Pancreas (tissue), 10 donors: ENCODE data around the gene KIAA1191. TPM values are rescaled to one million over a fixed set of nuclear protein-coding genes. Genes with fewer than 3 reads are reported as not detected.
"Not testable (repeated sequence)": the region's sequence is repeated elsewhere in the genome, so short reads cannot be mapped to it uniquely, and the experiment has no call there.

Experiments used
- ATAC-seq, 4 donors: fragments of 200-7000 bp; cut with Tn5 transposase; one replicate each; pipeline versions ENCODE4 v1.8.0 to v1.9.1; 2020; ENCODE audit warnings: mild to moderate bottlenecking in 4 of 4, moderate library complexity in 4 of 4
- DNase-seq, 6 donors: peaks; one replicate each; pipeline ENCODE4 v3.0.0-alpha.2; 2020
- FAIRE-seq: peaks from 2 replicates; lab custom pipeline; 2012; peaks lifted over from hg19 to GRCh38; lab: Jason Lieb, UNC
- H3K27ac ChIP-seq, 4 donors: fragments of 200-600 bp; sonication (generic); 1 replicate in 3 of 4; 2 replicates in 1 of 4; pipeline versions ENCODE4 v1.5.0 to v1.8.0; 2020
- H3K27me3 ChIP-seq, 4 donors: fragments of 200-600 bp; one replicate each; pipeline ENCODE4 v1.8.0; 2021
- H3K36me3 ChIP-seq, 3 donors: fragments of 200-600 bp; sonication (generic) in 1 of 3; one replicate each; pipeline versions ENCODE4 v1.5.0 to v1.8.0; 2020 to 2021
- H3K4me1 ChIP-seq, 3 donors: fragments of 200-600 bp; one replicate each; pipeline ENCODE4 v1.8.0; 2021
- H3K4me3 ChIP-seq, 4 donors: fragments of 200-600 bp; sonication (generic) in 2 of 4; one replicate each; pipeline versions ENCODE4 v1.5.0 to v1.8.0; 2020 to 2021
- H3K9me3 ChIP-seq, 4 donors: fragments of 200-600 bp; one replicate each; pipeline ENCODE4 v1.8.0; 2021
- CTCF ChIP-seq, 4 donors: fragments of 200-600 bp; sonication (generic) in 3 of 4; IDR thresholded peaks; one replicate each; pipeline versions ENCODE4 v1.5.0 to v1.8.0; 2021; ENCODE audit warnings: antibody characterized with exemption in 4 of 4
- WGBS, 2 donors: extraction: QIAGEN DNeasy Blood & Tissue Kit; methylation state at CpG; one replicate each; pipeline ENCODE4 v1.1.7; 2013; 5-methylcytosine and 5-hydroxymethylcytosine counted together
- intact Hi-C, 3 donors: fragments of 100-400 bp; cut with DNase I; formaldehyde crosslinking; loops; one replicate each; pipeline versions ENCODE4 v1.11.1 to v1.14.2; 2022
- microRNA-seq, 2 donors: library from miRNA; unstranded; fragments of <30 nt; microRNA quantifications; one replicate each; pipeline versions ENCODE4 to v1.1.0, GENCODE V29; 2019 to 2020
- polyA plus RNA-seq, 2 donors: library from polyadenylated mRNA; stranded (reverse); fragments of 200-250 nt; gene quantifications; one replicate each; pipeline ENCODE4 v1.2.3, GENCODE V29; 2013
- total RNA-seq, 6 donors: library from RNA; stranded (reverse); fragmentation: NEBNext Ultra II Directional in 4 of 6; extraction: Animal tissue kit (Norgen Biotek cat#: 25700) in 4 of 6; gene quantifications; one replicate each; pipeline versions ENCODE4 v1.2.1 to v1.2.4, GENCODE V29; 2021 to 2023
- donor health status: healthy with polysubstance abuse.
- donor health status: DM: no; HTN: no; CAD: no; lungs with moderate emphysema.
- donor health status: DM: no; HTN: no; CAD: no.
- donor health status: control.
- donor health status: control.
- donor health status: Bipolar disorder and iron deficiency.
- donor health status: DM: yes; HTN: yes; CAD: no.
- donor health status: DM: no; HTN: no; CAD: no.
- donor health status: DM: no; HTN: no; CAD: no.
- donor health status: DM: yes; HTN: yes; CAD: no.

KIAA1191 gene
- total and polyA plus RNA-seq, 8 donors: 28.7 to 58.5 (median 42.2) TPM

- no peak for ATAC-seq
- H3K9me3 ChIP-seq: no peaks in the 10 kb centered on the region
- H3K27me3 ChIP-seq: no peaks in the 10 kb centered on the region
- H3K36me3 ChIP-seq: peaks cover 0 to 24% (median 9%) of the 10 kb centered on the region in 3 donors
- no peak overlapping the region for H3K4me3 ChIP-seq
- 91 to 94% methylated on average over 3 of the region's 3 CpGs for WGBS, 2 donors
- no peak overlapping the region for H3K27ac ChIP-seq
- TF ChIP-seq CTCF (IDR thresholded peaks at IDR 0.05): no peak
- FAIRE-seq: no peak
- no peak for DNase-seq
- intact Hi-C loops: no loop called here
- no peaks in the 10 kb centered on the region for H3K4me1 ChIP-seq
These were observed 41.0 kb downstream of the KIAA1191 start for GRCh38 chr5:176320577-176320976.

GRCh38 chr5:176319827-176320554 is 41.6 kb downstream of the KIAA1191 start:
- FAIRE-seq (no peak), DNase-seq (no peak), ATAC-seq (no peak)
- Histone ChIP-seq H3K4me1 (no peaks in the 10 kb centered on the region), H3K36me3 (peaks cover 0 to 24% (median 9%) of the 10 kb centered on the region in 3 donors), H3K27me3 (no peaks in the 10 kb centered on the region), H3K27ac (no peak overlapping the region), H3K4me3 (no peak overlapping the region), H3K9me3 (no peaks in the 10 kb centered on the region)
- WGBS, 2 donors: 88 to 90% methylated on average over 9 of the region's 9 CpGs
- no peak for TF ChIP-seq CTCF (IDR thresholded peaks at IDR 0.05)
- intact Hi-C loops: no loop called here

DNA sequence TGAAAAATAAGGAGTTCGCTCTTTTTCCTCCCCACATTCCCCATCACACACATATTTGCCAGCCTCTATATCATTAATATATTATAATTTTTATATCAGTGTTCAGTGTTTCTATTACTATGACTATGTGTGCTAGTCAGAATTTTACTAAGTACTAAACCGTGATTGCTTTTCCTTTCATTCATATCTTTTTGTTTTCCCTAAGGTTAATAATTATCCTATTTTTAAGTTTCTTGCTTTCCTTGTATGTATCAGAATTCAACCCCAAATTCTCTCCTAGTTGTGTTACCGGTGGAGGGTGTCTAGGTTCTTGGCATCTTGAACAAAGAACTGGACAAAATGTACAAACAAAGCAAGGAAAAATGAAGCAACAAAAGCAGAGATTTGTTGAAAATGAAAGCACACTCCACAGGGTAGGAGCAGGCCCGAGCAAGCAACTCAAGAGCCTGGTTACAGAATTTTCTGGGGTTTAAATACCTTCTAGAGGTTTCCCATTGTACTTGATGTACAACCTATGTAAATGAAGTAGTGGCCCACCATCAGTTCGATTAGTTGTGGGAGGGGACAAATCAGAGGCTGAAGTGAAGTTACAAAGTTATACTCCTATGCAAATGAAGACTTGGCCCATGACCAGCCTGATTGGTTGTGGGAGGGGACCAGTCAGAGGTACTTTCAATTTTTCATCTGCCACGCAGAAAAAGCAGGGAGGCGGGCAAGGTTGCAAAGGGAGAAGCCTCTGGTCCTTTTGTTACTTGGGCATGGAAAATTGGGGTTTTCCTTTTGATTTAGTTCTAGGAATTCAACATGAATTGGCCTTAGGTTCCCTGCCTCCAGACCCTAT is 43.8 kb downstream of the KIAA1191 start:
- ATAC-seq (peak in 1 of 4 donors; percentile 12), FAIRE-seq (no peak), DNase-seq (no peak)
- whole genome bisulfite sequencing, 2 donors: 68 to 70% methylated on average over 7 of the region's 7 CpGs
- no peaks in the 10 kb centered on the region for H3K9me3 ChIP-seq
- intact Hi-C loops: no loop called here
- no peak for TF ChIP-seq CTCF (IDR thresholded peaks at IDR 0.05)
- H3K4me3 ChIP-seq: no peak overlapping the region
- no peaks in the 10 kb centered on the region for H3K27me3 ChIP-seq
- H3K27ac ChIP-seq: peak overlapping the region in 2 of 4 donors; percentile 34 to 46
- peaks cover 0 to 6% (median 5%) of the 10 kb centered on the region in 3 donors for H3K36me3 ChIP-seq
- H3K4me1 ChIP-seq: no peaks in the 10 kb centered on the region

DNA sequence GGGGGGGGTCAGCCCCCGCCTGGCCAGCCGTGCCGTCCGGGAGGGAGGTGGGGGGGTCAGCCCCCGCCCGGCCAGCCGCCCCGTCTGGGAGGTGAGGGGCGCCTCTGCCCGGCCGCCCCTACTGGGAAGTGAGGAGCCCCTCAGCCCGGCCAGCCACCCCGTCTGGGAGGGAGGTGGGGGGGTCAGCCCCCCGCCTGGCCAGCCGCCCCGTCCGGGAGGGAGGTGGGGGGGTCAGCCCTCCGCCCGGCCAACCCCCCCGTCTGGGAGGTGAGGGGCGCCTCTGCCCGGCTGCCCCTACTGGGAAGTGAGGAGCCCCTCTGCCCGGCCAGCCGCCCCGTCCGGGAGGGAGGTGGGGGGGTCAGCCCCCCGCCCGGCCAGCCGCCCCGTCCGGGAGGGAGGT is 56.2 kb downstream of the KIAA1191 start:
- H3K4me1 ChIP-seq, H3K4me3 ChIP-seq, ATAC-seq, intact Hi-C loops, H3K36me3 ChIP-seq, H3K27ac ChIP-seq, H3K9me3 ChIP-seq, H3K27me3 ChIP-seq, FAIRE-seq: not testable (repeated sequence)
- peak in 1 of 6 donors; percentile 70 for DNase-seq
- WGBS, 2 donors: 100% methylated on average over 5 to 12 of the region's 31 CpGs

Small RNAs within 50 kb of the gene (microRNA-seq; reads per million reads assigned to microRNA genes)
- 3.2 to 7.7 reads per million in 2 donors for gene MIR1271

Other genes with a start within 250 kb of the KIAA1191 start
- 10 to 100 TPM in 2 of 6 donors, 1 to 10 TPM in 4; 7.3 to 15.3 (median 8.7) TPM for gene SIMC1, start 123.3 kb downstream of the KIAA1191 start, total RNA-seq
- 1 to 10 TPM; 5.3 to 7.0 TPM for gene SIMC1, start 123.3 kb downstream of the KIAA1191 start, polyA plus RNA-seq
- gene ARL10, start 3.7 kb upstream of the KIAA1191 start, total RNA-seq: 1 to 10 TPM in 5 of 6 donors, under 1 TPM in 1; 0.95 to 5.3 (median 1.7) TPM
- 1 to 10 TPM; 3.0 to 4.0 TPM for gene ARL10, start 3.7 kb upstream of the KIAA1191 start, polyA plus RNA-seq
- gene NOP16, start 26.8 kb upstream of the KIAA1191 start, total RNA-seq: 10 to 100 TPM in 2 of 6 donors, 1 to 10 TPM in 4; 4.7 to 13.3 (median 7.9) TPM
- gene NOP16, start 26.8 kb upstream of the KIAA1191 start, polyA plus RNA-seq: 10 to 100 TPM; 18.4 to 23.2 TPM
- gene HIGD2A, start 27.0 kb upstream of the KIAA1191 start, total RNA-seq: 10 to 100 TPM; 30.0 to 47.4 (median 44.4) TPM
- gene HIGD2A, start 27.0 kb upstream of the KIAA1191 start, polyA plus RNA-seq: 100 to 1,000 TPM; 101 to 109 TPM
- gene CLTB, start 54.8 kb upstream of the KIAA1191 start, total RNA-seq: 10 to 100 TPM; 28.6 to 42.3 (median 32.6) TPM
- gene CLTB, start 54.8 kb upstream of the KIAA1191 start, polyA plus RNA-seq: 10 to 100 TPM; 64.9 to 92.0 TPM
- gene FAF2, start 86.6 kb upstream of the KIAA1191 start, total RNA-seq: 10 to 100 TPM in 5 of 6 donors, 1 to 10 TPM in 1; 9.3 to 18.0 (median 15.6) TPM
- gene FAF2, start 86.6 kb upstream of the KIAA1191 start, polyA plus RNA-seq: 10 to 100 TPM in 1 of 2 donors, 1 to 10 TPM in 1; 6.8 to 15.5 TPM
- gene RNF44, start 175.6 kb upstream of the KIAA1191 start, total RNA-seq: 10 to 100 TPM; 13.8 to 36.6 (median 18.5) TPM
- 10 to 100 TPM; 18.0 to 27.5 TPM for gene RNF44, start 175.6 kb upstream of the KIAA1191 start, polyA plus RNA-seq
- gene CDHR2, start 187.6 kb upstream of the KIAA1191 start, total RNA-seq: 1 to 10 TPM in 1 of 6 donors, under 1 TPM in 4, not detected in 1; 0.19 to 1.1 (median 0.26) TPM
- gene CDHR2, start 187.6 kb upstream of the KIAA1191 start, polyA plus RNA-seq: under 1 TPM; 0.23 to 0.89 TPM
- 1 to 10 TPM in 2 of 6 donors, under 1 TPM in 4; 0.23 to 1.1 (median 0.42) TPM for gene GPRIN1, start 248.4 kb upstream of the KIAA1191 start, total RNA-seq
- 1 to 10 TPM in 1 of 2 donors, under 1 TPM in 1; 0.72 to 3.2 TPM for gene GPRIN1, start 248.4 kb upstream of the KIAA1191 start, polyA plus RNA-seq